ENCODE data around the gene MARS1.

MARS1 gene

DNA sequence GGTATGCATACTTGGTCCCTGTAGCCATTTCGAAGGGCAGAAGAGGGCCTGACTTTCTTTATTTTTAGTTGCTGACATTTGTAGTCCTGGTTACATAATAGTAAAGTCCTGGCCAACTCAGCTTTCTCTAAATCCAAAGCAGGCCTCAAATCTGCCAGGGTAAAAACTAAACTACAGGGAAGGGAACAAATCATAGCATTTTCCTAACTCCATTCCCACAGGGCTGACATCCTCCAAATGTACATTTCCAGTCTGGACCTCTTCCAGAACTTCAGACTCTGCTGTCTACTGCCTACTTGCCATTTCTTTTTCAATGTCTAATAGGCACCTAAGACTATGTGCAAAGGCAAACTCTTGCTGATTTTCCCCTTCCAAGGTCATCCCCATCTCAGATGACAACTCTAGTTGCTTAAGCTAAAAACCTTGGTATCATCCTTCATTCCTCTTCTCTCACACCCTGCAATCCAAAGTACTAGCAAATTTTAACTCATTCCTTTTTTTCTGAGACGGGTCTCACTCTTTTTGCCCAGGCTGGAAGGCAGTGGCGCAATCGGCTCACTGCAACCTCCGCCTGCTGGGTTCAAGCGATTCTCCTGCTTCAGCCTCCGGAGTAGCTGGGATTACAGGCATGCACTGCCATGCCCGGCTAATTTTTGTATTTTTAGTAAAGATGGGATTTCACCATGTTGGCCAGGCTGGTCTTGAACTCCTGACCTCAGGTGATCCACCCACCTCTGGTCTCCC, 30.5 kb downstream of the MARS1 start:
- H3K27ac ChIP-seq: peak overlapping the region; percentile 100

DNA sequence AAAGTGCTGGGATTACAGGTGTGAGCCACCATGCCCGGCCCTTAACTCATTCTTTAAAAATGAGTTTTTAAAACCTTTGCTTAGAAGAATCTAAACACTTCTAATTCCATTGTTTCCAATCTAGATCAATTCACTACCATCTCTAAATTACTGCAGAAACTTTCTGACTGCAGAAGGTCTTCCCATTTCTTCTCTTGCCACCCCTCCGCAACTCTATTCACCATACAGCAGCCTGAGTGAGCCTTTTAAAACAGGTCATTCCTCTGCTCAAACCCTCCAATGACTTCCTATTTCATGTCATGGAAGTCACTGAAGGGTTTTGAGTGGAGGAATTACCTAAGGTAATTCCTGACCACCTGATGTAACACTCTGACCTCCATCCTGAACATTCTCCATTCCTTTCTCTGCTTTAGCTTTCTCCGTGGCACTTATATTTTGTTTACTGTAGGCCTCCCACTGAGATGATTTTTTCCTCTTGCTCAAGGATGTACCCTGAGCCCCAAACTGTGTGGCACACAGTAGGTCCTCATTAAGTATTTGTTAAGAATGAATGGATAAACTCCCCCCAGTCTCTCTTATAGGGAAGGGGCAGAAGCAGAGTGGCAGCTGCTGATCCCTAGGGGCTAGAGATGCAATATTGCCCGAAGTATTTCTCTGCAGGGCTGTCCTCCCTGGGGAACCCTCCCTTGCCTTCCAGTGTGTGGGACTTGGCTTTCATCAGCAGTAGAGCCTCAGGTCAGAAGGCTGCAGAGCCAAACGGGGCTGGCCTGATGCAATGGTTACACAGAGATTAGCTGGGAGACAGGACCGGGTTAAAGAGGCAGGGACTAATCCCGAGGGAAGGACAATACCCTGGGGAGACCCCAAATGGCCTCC, 31.3 kb downstream of the MARS1 start:
- peak overlapping the region; percentile 100 for H3K27ac ChIP-seq
- TF ChIP-seq, protein P1, sequence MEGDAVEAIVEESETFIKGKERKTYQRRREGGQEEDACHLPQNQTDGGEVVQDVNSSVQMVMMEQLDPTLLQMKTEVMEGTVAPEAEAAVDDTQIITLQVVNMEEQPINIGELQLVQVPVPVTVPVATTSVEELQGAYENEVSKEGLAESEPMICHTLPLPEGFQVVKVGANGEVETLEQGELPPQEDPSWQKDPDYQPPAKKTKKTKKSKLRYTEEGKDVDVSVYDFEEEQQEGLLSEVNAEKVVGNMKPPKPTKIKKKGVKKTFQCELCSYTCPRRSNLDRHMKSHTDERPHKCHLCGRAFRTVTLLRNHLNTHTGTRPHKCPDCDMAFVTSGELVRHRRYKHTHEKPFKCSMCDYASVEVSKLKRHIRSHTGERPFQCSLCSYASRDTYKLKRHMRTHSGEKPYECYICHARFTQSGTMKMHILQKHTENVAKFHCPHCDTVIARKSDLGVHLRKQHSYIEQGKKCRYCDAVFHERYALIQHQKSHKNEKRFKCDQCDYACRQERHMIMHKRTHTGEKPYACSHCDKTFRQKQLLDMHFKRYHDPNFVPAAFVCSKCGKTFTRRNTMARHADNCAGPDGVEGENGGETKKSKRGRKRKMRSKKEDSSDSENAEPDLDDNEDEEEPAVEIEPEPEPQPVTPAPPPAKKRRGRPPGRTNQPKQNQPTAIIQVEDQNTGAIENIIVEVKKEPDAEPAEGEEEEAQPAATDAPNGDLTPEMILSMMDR (IDR thresholded peaks at IDR 0.05): no peak
- no peak for TF ChIP-seq ZFX (IDR thresholded peaks at IDR 0.05; ENCODE audit: borderline replicate concordance)

More for the DNA sequence above, 30.5 kb downstream of the MARS1 start:
- no peak for TF ChIP-seq ZFX (IDR thresholded peaks at IDR 0.05; ENCODE audit: borderline replicate concordance)
- TF ChIP-seq, protein P1 (IDR thresholded peaks at IDR 0.05): no peak

DNA sequence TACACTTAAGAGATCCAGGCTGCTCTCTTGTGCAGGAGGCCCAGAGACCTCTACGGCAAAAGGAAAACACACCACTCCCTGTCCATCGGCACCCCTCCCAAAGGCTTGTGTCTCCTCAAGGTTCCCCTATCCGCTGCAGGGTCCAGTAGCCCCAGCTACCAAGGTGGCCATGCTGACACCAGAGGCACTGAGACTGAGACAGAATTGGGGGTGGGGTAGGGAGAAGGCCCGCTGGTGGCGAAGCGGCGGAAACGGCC, 31.9 kb downstream of the MARS1 start:
- peak overlapping the region; percentile 100 for H3K27ac ChIP-seq
- TF ChIP-seq, protein P1 (IDR thresholded peaks at IDR 0.05): no peak
- TF ChIP-seq ZFX (IDR thresholded peaks at IDR 0.05; ENCODE audit: borderline replicate concordance): no peak

DNA sequence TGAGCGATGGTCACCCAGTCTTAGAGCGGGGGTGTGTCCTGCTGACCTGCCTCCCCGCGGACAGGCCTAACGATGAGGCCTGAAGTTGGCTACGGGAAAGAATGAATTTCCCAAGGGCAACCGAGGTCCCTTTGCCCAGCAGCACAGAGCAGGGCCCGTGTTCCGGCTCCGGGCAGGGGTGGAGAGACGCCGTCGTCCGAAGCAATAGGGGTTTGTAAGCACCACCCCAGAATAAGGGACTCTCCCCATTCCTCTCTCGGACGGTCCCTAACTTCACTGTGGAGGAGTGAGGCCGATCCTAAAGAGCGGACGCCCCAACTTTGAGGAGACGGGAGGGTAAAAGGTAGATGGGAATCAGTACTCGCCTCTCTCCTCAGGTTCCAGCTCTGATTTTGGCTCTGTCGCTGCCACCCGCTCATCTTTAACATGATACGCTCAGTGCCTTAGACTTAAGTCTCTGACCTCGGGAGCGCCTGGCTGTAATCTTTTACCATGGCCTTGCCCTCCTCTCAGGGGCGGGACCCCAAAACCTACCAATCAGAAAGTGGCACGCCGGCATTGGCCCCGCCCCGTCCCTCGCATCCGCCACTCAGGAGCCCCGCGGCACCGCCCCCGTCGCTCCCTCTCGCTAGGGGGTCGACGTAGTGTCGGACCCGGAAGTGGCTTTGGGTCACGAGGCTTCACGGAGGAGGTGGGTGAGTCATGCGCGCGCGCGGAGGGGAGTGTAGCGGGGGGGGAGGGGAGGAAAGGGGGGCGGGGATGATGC, 32.4 kb downstream of the MARS1 start, which contains the start of gene DDIT3:
DDIT3 (minus strand) TSS at position 462 of the 766 bp plus-strand sequence. CDS start 3,108 bp downstream, outside the sequence.
- TF ChIP-seq, protein P1 (IDR thresholded peaks at IDR 0.05): peak; percentile 10; the same call in 1 of the 2 replicates
- no peak for TF ChIP-seq ZFX (IDR thresholded peaks at IDR 0.05; ENCODE audit: borderline replicate concordance)
- H3K27ac ChIP-seq: peak within 1 kb of the TSS; percentile 100

DNA sequence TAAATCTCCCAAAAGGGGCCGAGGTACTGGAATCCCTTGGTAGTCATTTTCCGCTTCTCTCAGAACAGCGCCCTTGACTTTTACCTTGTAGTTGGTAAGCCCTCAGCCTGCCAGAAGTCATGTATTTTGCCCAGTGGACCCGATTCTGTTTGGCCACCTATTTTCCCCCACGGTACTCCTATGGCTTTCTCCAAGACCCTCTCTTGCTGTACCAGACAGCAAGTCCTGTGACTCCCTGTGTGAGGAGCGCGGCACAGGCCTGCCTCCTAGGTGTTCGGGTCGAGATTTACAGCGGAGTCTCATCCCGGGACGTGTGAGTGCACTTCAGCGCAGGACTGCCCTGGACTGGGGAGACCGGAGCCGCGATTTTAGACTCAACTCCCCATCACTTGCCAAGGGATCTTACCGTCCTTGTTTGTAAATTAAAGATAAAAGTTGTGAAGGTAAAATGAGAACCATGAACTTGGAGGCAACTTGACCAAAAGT, 33.7 kb downstream of the MARS1 start:
- TF ChIP-seq ZFX (IDR thresholded peaks at IDR 0.05; ENCODE audit: borderline replicate concordance): no peak
- TF ChIP-seq, protein P1 (IDR thresholded peaks at IDR 0.05): peak; percentile 28

DNA sequence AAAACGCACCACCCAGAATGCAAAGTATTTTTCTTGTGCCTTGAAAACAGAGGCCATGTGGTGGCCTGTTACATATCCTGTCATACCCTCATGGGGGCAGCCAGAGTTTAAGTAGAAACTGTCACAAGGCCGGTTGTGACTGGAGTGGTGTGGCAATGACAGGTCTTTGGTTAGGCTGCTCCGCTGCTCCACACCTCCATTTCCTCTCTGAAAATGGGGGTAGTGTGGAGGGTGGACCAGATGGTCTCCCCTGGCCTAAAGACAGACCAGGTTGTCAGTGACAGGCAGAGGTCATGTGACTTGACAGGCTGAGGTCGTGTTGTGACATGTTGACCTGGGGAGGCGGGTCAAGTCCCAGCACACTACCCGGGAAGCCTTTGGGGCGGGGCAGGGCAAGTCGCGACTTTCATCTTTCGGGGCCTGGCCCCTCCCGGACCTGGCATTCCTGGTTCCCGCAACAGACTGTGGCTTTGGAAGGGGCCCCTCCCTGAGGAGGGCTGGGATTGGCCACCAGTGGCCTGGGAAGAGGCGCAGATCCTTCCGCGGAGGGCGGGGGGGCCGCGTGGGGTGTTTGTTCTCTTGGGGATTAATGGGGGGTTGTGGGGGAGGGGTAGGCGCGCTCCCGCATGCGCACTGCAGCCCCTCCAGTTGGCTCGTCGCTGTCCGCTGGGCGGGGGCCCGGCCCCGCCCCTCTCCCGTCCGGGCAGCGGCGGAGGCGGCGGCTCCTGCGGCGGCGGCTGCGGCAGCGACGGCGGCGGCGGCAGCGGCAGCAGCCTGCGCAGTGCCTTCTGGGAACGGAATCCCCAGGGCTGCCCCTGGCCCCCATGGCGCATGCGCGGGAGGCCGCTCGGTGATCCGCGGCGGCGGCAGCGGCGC, 34.4 kb downstream of the MARS1 start, which contains the start of gene MBD6:
MBD6 (plus strand) TSS at position 814 of the 876 bp plus-strand sequence. CDS start 1,480 bp downstream, outside the sequence.
- TF ChIP-seq, protein P1 (IDR thresholded peaks at IDR 0.05): no peak
- no peak for TF ChIP-seq ZFX (IDR thresholded peaks at IDR 0.05; ENCODE audit: borderline replicate concordance)
- peak within 1 kb of the TSS; percentile 100 for H3K27ac ChIP-seq

More for the DNA sequence above, 33.7 kb downstream of the MARS1 start:
- peak overlapping the region; percentile 100 for H3K27ac ChIP-seq

Data from 22Rv1 (cell line).